T-helper 1 cell treated with Interleukin-12 subunit alpha and Interleukin-12 subunit beta and Interleukin-4 antibody, amounts not matched to agents 30 ng/mL and 1 ng/mL, for 36 hours (primary cell): ENCODE measurements around the gene SNX9. TPM values are rescaled to one million over a fixed set of nuclear protein-coding genes. Genes with fewer than 3 reads are reported as not detected.
"Not testable (repeated sequence)": the region's sequence is repeated elsewhere in the genome, so short reads cannot be mapped to it uniquely, and the experiment has no call there.

ENCODE experiments used
- intact Hi-C: fragments of 100-400 bp; cut with micrococcal nuclease; formaldehyde crosslinking; loops from one replicate; pipeline ENCODE4 v1.15.1; 2024
- total RNA-seq: library from RNA; stranded (reverse); gene quantifications from 2 replicates; pipeline ENCODE4 v1.2.3, GENCODE V29; 2022

SNX9 gene
- total RNA-seq, 1 donor from 2014 or later: 14.2 TPM

DNA sequence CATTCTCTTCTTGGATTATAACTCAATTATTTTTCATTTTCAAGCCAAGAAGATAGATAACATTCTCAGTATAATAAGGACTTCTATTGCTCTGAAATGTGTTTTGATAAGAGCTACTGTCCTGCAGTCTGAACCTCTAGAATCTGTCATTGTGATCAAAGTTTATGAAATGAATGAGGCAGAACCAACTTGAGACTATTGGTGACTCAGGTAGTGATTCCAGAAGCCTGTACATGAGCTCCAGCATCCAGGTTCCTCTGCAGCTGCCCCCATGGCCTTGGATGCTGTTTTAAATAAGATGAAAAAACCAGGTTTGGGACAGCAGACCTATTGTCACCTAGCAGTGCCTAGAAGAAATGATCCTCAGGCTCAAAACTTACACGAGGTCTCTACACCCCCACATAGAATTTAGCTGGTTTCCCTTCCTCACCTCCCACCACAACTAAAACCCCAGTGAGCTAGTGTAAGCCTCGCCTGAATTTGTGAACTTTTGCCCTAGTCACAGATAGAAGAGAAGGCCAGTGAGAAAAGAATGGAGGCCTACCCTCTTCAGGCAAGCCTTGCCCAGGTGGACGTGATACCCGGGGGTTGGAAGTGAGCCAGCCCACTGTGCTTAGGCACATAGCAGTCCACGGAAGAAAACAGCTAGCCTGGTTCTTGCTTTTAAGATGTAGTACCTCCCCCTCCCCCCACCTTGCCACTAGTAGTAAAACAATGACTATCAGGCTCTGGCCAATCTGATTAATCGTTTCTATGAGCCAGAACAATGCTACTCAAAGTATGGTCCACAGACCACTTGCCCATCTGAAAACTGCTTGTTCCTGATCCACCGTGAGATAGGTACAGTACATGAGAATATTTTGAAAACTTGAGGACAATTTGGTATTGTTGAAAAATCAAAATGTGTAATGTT, 85.6 kb downstream of the SNX9 start:
- intact Hi-C loops: no loop called here

DNA sequence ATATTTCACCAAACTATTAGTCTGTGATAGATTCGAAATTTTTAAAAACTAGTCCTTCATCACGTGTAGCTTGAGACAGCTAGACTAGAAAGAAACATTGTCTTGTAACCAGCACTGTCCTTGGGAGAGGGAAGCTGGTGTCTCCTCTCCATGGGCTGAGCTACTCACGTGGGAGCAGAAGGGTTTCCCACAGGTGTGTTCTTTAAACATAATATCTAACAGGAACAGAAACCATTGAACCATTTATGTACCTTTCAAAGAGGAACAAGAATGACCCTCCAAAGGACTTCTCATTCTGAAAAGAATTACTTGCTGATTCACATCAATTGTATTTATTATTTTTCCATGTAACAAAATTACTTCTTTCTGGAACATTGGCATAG, 86.2 kb downstream of the SNX9 start:
- intact Hi-C loops: no loop called here

DNA sequence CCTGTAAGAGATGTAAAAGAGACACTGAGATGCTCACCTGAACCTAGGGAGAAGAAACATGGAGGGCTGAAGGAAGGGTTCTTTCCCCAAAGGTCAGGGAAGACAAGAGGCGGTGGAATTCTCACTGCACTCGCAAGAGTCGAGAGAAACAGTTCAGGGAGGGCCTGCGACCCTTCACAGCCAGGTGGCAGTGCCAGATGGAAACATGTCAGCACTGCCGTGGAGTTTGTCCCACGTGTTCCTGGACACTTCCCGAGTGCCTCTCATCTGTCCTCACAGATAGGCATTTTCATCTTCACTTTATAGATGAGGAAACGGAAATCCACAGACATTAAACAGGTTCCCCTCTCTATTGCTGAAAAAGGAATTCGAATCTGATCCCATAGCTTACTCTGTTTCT, 88.2 kb downstream of the SNX9 start:
- intact Hi-C loops: no loop called here

DNA sequence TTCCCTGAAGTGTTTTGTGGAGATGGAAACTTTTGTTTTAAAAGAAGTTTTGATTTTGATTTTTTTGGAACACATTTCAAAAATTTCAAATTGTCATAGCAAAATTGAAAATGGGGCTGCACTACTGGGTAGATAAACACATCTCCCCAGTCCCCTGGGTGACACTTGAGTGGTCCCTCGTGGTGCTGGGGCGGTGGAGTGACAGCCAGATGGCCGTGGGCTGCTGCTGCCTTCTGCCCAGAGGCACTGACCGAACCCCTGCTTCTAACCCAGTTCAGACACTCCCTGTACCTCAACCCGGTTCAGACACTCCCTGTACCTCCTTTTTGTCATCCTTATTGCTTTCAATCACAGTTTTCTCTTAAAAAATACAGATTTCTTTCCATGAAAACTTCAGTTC, 88.7 kb downstream of the SNX9 start:
- intact Hi-C loops: no loop called here

DNA sequence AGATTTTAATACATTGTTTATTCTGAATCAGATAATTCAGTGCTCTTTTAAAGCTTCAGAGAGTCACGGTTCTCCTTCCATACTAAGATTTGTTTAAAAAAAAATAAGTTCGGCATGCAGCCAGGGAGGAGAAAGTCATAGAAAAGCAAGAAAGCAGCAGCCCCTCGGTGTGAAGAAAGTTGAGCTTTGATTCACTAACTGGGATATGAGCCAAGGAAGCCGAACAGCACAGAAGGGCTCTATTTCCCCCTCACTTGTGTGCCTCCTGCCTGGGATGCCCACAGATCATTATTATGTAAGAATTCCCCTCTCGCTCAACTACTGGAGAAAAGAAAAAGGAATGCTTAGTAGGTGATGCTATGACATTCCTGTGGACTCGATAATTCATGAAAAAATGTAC, 89.3 kb downstream of the SNX9 start:
- intact Hi-C loops: no loop called here

DNA sequence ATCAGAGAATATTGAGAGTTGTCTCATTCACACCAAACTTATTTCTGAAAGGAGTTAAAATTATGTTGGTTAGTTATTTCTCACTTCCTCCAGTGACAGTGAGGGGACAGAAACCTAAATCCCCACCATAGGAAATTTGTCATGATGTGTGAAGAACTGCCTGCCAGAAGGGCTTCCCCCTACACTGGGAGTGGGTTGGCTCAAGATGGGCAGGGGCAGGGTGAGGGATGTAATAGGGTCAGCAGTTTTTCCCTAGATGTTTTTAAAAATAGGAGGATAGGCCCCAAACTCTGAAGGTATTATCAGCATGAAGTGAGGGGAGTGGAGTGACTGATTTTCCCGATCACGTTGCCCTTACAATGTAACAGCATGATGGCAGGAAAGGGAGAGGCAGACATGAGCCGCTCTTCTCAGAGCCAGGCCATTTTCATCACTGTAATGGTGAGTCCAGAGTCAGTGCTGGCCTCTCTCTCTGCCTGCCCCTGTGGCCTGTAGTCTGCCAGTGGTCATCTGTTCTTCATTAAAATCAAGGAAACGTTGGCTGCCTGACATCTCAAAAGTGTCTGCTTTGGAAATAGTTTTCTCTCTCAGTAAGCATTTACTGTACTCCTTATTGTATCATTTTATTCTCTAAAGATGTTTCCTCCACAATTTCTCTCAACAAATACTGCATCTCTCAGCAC, 98.8 kb downstream of the SNX9 start:
- intact Hi-C loops: no loop called here

DNA sequence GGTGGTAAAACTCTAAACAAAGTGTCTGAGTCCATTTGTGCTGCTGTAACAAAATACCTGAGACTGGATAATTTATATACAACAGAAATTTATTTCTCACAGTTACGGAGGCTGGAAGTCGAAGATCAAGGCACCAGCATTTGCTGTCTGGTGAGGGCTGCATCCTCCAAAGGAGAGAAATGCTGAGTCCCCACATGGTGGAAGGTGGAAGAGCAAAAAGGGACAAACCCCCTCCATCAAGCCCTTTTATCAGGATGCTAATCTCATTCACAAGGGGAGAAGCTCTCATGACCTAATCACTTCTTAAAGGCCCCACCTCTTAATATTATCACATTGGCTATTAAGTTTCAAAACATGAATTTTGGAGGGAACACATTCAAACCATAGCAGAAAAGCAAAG, 102.7 kb downstream of the SNX9 start:
- intact Hi-C loops: no loop called here

DNA sequence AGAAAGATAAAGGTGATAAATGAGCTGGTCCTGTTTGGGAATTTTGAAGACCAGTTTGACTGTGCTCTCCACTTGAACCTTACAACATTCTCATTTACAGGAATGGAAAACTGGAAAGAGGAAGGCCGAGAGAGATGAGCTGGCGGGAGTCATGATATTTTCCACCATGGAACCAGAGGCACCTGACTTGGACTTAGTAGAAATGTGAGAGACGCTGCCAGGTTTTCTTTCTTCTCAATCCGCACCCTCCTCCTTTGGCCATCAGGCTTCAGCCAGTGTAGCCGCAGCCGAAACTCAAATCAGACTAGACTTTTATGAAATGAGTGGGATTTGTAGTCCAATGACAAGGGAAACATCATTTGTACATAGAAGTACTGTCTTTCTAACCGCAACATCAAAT, 104.0 kb downstream of the SNX9 start:
- intact Hi-C loops: no loop called here

DNA sequence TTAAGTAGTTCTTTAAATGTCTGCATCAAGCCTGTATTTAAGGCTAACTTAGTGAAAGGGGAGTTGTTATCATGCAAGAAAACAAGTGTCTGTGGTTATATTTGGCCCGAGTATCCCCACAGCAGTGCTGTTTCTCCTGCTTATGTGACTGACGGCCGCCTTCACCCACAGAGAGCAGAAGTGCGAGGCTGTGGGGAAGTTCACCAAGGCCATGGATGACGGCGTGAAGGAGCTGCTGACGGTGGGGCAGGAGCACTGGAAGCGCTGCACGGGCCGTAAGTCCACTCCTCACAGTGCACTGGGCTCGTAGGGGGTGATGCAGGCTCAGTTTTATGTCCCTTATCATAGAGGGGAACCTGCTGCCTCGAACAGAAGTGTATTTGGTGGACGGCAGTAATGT, 105.4 kb downstream of the SNX9 start:
- intact Hi-C loops: no loop called here

DNA sequence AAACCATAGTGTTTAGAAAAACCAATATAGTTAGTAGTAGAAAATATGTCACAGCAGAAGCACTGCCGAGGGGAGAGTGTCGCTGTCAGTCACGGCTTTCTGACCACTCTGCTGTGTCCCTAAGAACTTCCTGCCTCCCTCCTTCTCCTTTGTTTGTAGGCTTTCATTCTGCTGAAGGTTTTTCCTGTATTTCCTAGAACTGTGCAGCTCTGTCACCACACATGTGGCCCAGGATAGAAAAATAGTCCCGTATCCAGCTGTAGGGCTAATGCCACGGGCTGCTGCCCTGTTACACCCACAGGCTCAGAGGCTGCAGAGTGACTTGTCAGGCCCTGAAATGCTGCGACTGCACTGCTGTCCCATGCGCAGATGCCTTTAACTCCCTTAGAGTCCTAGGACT, 106.0 kb downstream of the SNX9 start:
- intact Hi-C loops: no loop called here

DNA sequence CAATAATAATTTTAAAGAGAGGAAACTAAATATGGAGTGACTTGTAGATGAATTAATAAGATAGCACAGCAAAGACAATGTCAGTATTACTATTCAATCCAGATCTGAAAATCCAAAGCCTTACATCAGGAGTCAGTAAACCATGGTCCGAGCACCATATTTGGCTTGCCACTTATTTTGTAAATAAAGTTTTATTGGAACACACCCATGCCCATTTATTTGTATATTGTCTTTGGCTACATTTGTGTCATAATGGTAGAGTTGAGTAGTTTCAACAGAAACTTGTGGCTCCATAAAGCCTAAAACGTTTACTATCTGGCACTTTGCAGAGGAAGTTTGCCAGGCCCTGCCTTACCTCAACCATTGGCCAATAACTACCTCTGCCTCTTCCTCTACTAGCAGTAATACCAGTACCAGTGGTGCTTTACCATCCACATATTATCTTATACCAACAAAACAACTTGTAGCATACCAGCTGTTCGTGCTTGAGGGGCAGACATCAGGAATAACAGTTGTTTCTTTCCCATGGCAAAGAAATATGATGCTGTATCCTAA, 106.8 kb downstream of the SNX9 start:
- intact Hi-C loops: no loop called here

DNA sequence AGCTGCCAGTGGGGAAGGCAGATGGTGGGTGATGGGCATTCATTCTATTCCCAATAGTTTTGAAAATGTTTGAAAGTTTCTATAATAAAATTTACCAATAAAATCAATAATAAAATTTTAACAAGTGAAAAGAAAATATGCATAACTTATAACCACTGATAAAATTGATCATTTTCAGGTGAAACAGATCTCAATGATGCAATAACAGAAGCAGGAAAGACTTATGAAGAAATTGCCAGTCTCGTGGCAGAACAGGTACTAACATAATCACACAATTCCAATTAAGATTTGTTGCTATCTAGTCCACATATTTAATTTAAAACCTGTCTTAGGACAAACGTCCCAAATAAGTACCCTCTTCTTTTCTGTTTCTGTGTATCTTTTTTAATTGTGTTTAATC, 112.7 kb downstream of the SNX9 start:
- intact Hi-C loops: no loop called here

DNA sequence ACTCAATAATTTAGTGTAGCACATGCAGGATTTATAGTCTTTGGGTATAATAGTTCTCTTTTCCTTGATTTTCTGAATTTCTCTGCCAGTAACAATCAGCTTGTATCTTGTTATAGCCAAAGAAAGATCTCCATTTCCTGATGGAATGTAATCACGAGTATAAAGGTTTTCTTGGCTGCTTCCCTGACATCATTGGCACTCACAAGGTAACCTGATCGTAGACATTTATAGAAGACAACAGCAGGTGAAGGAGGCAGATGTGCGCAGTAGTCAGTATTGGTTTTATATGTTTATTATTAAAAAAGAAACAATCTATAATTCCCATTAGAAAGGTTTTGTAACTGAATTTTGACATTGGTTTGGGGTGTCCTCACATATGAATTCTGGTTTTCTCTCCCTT, 114.3 kb downstream of the SNX9 start:
- intact Hi-C loops: no loop called here

DNA sequence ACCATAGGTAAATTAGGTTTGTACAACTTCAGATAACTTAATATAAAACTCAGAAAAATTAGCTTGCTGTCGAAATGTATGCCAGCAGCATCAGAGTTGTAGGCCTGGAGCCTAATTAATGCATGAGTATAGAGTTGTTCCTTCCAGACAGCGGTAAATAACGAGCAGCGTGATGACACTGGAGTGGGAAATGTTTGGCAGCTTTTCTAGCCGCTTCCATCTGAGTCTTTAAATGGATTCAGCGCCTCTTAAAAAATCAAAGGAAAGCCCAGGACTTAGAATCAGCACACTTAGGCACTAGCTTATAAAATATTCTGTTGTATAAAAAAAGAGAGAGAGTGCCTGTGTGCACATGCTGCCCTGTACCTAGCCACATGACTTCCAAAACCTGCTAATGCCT, 114.9 kb downstream of the SNX9 start:
- intact Hi-C loops: no loop called here

DNA sequence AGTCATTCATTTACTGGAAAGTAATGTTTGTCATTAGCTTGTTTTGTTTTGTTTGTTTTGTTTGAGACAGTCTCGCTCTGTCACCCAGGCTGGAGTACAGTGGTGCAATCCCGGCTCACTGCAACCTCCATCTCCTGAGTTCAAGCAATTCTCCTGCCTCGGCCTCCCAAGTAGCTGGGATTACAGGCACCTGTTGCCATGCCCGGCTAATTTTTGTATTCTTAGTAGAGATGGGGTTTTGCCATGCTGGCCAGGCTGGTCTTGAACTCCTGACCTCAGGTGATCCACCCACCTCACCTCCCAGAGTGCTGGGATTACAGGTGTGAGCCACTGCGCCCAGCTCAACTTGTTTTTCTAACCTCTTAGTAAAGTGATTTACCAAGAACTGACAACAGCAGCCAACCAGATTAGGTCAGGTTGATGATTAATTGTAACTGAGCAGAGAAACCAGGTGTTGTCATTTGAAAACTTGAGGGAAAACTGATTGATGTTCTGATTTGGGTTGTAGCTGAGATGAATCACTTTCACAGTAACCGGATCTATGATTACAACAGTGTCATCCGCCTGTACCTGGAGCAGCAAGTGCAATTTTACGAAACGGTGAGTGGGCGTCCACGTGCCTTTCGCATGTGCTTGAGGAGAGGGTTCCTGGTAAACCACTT, 117.5 kb downstream of the SNX9 start:
- intact Hi-C loops: not testable (repeated sequence)

DNA sequence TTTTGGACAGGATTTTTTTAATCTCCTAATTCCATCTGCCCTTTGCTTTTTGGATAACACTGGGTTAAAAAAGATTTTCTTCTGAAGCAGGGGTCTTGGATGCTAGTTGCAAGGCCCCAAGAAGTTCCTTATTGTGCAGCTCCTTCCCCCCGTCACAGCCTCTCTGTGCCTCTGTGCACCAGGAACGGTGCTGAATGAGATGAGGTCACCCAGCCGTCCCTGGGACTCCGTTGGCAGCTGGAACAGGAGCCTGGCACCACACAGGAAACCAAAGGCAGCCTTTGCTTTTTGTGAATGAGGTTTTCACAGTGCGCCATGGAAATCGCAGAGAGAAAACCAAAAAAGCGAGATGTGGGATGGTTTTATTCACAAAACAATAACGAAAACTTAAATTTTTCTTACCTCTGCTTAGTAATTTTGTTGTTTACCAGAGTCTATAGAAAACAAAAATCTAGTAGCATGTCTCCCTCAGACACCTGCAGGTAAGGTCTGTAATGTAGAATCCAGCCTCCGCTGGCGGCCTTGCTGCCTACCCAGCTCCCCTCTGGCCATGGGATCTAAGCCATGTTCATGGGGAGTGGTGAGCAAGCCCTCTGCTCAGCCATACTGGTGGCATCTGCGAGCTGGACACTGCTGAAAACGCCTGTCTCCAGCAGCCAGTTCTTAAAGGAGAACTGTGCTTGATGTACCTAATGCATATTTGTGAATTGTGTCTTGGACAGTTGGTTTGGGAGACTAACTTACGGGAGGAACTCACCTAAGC, 118.2 kb downstream of the SNX9 start:
- intact Hi-C loops: no loop called here

DNA sequence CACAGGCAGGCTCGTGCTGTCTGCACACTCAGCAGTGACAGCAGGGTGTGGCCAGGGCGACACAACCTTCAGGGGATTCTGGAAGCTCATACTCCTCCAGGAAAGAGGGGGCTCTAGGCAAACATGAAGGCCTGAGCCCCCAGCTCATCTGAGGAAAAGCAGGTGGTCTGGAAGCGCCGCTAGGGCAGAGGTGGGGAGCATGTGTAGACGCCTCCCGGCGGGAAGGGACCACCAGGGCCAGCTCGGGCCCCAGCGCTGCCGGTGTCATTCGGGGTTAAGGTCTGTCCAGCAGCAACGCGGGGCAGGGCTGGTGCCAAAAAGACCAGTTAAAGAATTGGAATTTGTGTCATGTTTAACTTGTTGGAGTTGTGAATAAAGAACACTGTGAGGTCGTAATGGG, 119.3 kb downstream of the SNX9 start:
- intact Hi-C loops: no loop called here

DNA sequence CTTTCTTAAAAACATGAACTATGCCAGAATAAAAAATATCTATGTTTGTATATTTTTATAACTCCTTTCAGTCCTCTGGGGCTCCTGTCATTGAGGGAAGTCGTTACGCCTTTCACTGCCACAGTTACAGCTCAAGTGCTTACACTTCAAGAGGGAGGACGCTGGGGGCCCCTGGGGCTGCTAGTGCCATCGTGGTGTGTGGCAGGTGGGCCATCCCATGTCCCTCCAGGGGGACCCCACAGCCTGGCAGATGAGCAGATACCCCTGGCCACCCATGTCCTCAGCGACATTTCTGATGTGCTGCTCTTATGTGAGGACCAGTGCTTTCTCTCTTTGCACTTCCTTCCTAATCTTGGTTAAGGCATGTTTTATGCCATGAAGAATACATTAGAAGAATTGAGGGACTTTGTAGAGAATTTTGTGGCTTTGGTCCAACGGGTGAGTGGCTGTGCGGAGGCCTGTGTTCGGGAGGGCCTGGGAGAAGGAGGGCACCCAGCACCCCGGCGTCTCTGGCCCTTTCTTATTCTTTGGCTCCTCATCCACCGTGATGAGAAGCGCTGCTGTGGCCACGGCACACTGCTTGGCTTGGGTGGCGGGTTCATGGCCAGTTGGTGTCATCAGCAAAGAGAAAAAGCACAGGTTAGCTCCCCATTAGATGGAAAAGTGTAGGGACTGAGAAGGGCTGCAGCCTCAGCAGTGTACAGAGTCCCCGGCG, 120.4 kb downstream of the SNX9 start:
- intact Hi-C loops: no loop called here

DNA sequence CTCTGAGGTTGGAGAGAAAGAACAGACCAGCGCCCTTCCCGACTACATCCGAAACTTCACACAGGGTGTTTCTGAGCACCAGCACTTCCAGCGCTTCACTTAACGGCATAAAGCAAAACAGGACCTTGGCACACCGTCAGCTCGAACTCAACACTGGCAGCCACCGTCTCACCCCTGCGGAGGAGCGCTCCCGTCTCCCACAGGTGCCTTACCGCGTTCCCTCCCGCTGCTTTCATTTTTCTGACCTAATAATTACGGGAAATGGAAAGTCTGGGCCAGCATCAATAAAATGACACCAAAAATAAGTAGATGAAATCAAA, 120.9 kb downstream of the SNX9 start:
- intact Hi-C loops: no loop called here

DNA sequence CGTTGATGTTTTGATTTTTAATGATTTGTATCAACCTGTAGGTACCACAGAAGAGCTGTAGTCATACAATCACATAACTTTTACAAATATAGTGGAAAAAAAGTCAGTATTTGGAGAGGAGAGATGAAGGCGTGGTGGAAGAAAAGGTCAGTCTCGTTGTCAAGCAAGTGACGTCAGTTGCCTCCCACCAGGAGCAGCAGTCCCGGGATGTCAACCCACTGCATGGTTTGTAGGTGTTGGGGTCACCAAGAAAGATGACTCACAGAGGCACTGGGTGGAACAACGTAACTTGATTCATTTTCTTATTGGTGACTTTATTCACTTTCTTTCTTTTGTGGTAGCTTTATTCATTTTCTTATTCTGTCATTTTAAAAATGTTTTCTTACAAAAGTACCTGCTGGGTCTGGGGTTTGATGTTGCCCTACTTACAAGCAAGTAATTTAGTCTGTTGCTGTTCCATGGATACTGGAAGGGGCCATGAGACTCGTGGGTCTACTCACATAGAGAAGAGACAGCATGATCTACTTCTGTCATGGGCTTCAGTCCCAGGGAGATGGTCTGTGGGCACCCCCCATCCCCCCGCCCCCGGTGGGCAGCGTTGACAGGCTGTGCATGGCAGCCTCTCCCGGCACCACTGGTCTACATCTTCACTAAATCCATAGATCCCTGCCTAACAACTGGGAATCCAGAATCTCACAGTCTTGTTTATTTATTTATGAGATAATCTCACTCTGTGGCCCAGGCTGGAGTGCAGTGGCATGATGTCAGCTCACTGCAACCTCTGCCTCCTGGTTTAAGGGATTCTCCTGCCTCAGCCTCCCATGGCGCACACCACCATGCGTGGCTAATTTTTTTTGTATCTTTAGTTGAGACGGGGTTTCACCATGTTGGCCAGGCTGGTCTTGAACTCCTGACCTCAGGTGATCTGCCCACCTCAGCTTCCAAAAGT, 122.2 kb downstream of the SNX9 start:
- intact Hi-C loops: no loop called here
